ENCODE data around the gene SCAMP1.

SCAMP1 gene

DNA sequence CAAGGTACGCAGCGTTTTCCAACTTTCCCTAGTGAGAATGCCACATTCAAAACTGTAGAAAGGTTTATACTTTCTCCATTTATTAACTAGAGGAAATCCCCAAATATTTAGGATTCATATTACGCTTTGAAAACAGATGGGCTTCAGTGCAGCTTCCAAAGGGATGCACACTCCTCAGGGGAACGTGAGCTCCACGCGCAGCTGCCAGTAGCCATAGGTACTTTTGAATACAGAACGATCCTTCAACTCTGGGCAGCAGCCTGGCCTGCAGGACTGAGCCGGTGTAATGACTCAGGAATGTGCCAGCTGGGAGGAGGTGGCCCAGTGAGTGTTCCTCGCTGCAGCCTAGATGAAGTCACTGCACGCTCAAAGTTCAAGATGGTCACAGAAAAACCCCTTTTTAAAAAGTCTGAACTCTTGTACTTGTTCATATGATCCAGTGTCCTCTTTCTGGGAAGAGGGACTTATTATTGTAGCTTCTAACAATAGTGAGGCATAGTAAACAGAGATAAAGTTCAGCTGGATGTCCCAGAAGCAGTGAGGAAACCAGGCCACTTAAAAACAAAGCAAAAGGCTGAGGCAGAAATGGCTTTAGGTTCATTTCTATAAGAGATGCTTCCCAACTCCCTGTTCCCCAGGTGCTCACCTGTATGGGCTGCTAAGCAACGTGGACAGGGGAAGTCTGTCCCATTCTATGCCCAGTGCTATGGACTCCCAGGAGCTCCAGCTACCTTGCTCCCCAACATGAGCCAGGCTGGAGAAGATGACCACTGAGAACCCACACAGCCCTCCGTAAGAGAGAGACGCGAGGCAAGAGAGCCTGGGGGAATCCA lies 158.2 kb downstream of the SCAMP1 start:
- DNase-seq: no peak

DNA sequence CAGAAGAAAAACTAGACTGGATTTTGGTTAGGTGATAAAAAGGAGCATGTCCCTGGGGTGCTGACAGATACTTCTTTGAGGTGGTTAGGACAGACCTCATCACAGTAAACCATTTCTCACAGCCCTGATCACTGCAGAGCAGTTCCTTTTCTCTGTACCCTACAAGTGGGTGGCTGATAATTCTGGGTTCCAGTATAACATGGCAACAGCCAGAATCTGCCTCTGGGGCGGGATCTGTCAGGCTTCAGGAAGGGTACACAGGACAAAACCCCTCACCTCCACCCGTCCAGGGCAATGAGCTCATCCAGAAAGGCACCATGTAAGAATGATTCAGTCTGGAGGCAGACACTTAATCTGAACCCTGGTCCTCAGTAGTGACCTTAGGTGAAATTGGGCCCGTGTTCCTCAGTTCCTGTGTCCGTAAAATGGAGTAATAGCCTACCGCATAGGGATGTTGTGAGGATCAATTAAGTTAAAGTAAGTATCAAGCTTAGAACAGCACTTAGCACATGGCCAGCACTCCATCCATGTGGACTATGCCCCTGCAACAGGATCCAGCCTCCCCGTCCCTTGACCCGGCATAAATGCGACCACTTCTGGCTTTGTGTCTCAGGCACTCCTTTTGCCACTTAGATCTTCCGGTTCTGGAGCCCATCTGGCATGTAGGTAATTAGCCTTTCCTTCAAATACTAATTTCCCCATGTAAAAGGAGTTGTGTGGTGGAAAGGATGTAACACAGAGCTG lies 159.0 kb downstream of the SCAMP1 start:
- DNase-seq: no peak

DNA sequence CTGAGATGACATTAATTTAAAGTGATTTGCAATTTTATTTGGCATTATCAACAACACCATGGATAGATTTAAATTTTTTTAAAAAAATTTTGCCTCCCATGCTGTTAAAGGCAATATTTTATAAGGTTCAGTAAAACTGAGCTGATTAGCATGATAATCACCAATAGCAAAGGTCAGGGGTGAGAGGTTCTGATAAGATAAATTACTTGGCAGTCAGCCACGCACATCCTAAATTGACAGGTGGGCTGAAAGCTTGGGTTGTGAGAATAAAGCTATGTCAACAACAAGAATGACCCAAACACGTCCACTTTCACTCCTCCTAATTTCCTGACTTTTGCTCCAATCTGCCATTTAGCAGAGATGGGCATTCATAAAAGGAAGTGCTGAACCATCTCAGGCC lies 161.0 kb downstream of the SCAMP1 start:
- no peak for DNase-seq

DNA sequence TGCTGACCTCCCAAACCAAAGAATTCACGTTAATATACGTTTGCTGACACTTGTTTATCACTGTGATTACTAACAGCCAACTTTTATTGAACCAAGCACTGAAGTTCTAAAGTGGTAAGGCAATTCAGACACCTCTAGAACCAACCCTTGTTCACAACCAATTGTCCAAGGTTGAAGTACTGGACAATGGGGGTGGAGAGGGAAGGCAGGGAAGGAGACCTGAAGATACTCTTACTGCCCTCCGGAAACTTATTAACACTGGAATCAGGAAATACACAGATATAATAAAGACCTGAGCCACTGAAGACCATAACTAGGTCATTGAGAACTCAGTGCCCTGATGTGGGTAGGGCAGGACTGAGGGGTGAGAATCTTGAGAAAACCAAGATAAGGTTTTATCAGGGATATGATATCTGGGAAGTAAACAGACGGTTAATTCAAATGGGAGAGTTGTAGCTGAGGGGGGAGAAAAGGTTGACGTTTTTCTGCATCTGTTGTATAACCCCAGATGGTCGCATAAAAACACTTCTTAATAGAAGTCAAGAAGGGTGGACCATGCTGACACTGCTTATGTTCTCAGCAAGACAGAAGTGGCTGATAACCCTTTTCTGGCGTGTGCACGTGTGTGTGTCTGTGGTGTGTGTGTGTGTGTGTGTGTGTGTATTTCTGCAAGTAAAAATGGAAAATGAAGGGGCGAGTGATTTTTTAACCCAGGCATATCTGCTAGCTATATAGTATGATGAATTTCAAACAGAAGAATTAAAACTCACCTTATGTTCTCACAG lies 162.3 kb downstream of the SCAMP1 start:
- DNase-seq: no peak

DNA sequence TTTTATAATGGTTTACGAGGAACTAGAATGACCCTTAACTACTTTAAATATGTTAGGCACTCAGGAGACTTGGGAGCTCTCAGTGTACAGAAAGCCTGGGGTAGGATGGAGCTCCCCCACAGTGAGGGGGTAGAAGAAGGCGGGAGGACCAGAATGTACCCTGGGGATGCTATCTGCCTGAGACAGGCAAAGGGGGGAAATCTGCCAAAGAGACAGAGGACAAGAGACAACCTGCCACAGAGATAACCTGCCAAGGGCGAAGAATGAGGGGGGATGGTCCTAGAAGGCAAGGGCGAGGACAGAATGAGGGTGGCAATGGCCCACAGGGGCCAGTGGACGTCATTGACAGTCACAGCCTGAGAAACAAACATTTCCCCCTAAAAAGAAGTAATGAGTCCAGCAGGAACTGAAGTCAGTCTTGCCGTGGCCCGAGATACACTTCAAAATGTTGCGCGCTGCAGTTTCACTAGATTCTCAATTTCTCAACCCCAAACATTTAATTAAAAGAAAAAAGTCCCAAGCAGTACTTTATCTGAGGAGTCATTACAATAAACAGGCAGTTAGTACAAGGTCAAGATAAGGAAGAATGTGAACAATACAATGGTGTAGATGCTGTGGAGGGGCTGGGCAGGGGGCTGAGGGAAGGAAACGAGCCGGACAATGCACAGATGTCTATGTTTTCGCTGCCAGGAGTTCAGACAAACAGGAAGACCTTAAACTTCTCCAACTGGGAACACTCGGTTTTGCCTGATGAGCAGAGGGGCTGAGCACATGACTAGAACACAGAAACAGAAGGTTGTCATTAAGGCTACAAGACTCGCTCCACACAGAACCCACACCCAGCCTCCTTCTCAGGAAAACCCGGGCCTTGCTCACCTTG lies 163.1 kb downstream of the SCAMP1 start:
- DNase-seq: no peak

DNA sequence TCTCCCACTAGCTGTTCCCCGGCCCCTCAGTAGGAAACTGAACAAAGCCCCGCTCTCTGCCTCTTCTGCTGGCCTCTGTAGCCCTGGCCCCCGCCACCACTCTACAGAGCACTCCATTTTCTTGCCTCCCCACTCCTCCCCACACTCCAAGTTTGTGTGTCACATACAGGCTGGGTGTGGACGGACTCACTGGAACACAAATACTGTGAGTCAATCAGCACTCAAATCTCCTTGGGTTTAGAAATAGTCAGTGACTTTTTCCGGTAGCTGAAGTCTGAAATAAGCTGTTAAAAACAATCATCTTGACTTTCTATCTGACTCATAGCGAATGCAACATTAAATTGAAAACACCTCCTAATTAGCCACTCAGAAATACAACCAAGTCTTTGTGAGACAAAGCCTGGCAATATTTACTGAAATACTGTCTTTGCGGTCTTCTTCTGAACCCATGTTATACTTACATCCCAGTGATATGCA lies 165.7 kb downstream of the SCAMP1 start:
- DNase-seq: no peak

DNA sequence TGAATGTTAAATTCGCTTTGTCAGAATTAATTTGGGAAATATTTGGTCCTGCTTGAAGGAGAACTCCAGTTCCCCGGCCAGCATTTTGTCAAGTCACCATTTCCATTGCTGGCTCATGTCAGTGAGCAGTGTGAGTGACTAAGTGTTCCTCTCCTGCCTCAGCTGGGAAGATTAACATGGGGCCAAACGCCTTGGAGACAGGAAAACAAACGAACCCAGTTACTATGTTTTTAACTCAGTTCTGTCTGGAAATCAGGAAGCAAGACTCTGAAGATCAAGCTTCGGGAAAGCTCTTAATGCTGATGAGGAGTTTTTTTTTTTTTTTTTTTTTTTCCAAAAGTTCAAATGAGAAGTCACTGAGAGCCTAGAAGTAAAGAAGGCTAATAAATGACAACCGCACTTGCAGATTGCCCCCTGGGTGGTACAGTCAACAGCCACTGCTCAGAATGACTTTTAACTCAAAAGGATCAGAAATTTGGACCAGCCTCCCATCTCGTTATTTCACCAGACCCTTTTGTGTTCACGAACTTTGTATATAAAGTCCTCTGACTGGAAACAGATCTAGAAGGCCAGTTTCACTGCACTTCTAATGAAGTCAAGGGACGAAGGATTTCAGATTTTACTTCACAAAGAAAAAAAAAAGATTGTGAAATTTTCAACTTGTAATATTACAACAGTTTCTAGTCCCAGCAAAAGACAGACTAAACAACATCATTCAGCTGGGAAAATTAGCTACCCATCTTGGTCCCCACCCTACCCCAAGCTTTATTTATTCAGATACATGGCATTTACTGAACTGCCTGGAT lies 166.8 kb downstream of the SCAMP1 start:
- DNase-seq: no peak

DNA sequence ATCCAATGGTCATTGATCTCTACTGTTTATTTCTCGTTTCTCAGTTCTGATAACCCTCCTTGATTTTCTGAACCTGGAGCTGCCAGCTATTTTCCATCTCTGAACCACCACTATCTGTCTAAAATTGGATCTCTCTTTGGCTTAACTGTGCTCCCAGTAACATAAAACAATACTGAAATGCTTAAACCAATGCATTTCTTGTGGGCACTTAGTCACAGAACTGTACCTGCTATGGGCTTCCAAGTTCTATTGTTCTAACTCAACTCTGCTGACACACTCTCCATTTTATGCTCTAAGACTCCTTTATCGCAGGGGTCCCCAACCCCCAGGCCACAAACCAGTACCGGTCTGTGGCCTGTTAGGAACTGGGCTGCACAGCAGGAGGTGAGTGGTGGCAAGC lies 167.5 kb downstream of the SCAMP1 start:
- DNase-seq: no peak

All from NCI-H510A treated with DMSO at 0.1 percent for 48 hours (cell line).